Measurements from ENCODE around the gene RASGRF2. TPM values are rescaled to one million over a fixed set of nuclear protein-coding genes. Genes with fewer than 3 reads are reported as not detected.

The RASGRF2 gene
- total and polyA plus RNA-seq, 9 of the 15 experiments (the other 6 are each of a cell fraction or from before 2014, with no cell fraction given): 0.01 to 0.22 (median 0.08) TPM; not detected in 2

DNA sequence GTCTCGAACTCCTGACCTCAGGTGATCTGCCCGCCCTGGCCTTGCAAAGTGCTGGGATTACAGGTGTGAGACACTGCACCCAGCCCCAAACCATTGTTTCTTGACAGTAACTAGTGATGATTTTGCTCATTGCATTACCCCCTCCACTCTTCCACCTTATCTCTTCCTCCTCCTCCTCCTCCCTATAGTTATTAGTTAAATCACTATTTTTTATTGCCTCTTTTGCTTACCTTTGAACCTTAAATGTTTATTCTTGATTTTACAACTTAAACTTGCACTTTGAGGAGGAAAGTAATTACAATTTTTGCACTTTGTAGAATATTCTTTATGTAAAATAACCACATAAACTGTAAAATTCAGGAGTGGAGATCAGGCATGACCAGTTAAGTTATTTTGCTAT lies 35.7 kb downstream of the RASGRF2 start:
- FAIRE-seq: no peak
- no peaks in the 10 kb centered on the region for H3K9me1 ChIP-seq (ENCODE audit: control insufficient read depth, insufficient read depth, low read length)
- TF ChIP-seq KDM5B (IDR thresholded peaks at IDR 0.05; ENCODE audit: insufficient replicate concordance, low read depth, low read length) (no peak), TAF1 (IDR thresholded peaks at IDR 0.05; ENCODE audit: control insufficient read depth, extremely low read depth, insufficient read depth, low read length, severe bottlenecking) (no peak), MYNN (IDR thresholded peaks at IDR 0.05) (no peak), MYNN (CRISPR knock-in tag; IDR thresholded peaks at IDR 0.05) (no peak), POU5F1 (IDR thresholded peaks at IDR 0.05; ENCODE audit: borderline replicate concordance, low read depth, low read length, partially characterized antibody) (no peak), ZNF311 (CRISPR knock-in tag; IDR thresholded peaks at IDR 0.05) (no peak), HDAC6 (IDR thresholded peaks at IDR 0.05; ENCODE audit: low read depth, low read length) (no peak), CCNT2 (IDR thresholded peaks at IDR 0.05; ENCODE audit: borderline replicate concordance, extremely low read depth, insufficient read length, low read depth, low read length) (no peak), ZNF407 (IDR thresholded peaks at IDR 0.05; ENCODE audit: low read depth) (no peak), NR3C1 (CRISPR knock-in tag; IDR thresholded peaks at IDR 0.05) (no peak)
- TF ChIP-seq, protein P1, sequence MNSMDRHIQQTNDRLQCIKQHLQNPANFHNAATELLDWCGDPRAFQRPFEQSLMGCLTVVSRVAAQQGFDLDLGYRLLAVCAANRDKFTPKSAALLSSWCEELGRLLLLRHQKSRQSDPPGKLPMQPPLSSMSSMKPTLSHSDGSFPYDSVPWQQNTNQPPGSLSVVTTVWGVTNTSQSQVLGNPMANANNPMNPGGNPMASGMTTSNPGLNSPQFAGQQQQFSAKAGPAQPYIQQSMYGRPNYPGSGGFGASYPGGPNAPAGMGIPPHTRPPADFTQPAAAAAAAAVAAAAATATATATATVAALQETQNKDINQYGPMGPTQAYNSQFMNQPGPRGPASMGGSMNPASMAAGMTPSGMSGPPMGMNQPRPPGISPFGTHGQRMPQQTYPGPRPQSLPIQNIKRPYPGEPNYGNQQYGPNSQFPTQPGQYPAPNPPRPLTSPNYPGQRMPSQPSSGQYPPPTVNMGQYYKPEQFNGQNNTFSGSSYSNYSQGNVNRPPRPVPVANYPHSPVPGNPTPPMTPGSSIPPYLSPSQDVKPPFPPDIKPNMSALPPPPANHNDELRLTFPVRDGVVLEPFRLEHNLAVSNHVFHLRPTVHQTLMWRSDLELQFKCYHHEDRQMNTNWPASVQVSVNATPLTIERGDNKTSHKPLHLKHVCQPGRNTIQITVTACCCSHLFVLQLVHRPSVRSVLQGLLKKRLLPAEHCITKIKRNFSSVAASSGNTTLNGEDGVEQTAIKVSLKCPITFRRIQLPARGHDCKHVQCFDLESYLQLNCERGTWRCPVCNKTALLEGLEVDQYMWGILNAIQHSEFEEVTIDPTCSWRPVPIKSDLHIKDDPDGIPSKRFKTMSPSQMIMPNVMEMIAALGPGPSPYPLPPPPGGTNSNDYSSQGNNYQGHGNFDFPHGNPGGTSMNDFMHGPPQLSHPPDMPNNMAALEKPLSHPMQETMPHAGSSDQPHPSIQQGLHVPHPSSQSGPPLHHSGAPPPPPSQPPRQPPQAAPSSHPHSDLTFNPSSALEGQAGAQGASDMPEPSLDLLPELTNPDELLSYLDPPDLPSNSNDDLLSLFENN (IDR thresholded peaks at IDR 0.05; ENCODE audit: low read depth in 2 of 2, low read length in 2 of 2): no peak

More for the DNA sequence above, 35.7 kb downstream of the RASGRF2 start:
- H2AFZ ChIP-seq (ENCODE audit: low read depth, low read length): no peak overlapping the region
- ChIA-PET CTCF (ENCODE audit: low intra/inter-chr PET ratio) (interaction anchor here (0.6 kb wide), 1 partner anchor 1303 kb away, joined by 6 read pairs; no protein-coding TSS in a partner anchor), POLR2A (no interaction called here)
- no peaks in the 10 kb centered on the region for H3K79me2 ChIP-seq (ENCODE audit: control insufficient read depth, insufficient read depth, low read length)
- intact Hi-C loops (cut with micrococcal nuclease): no loop called here
- no TSS peak for BruUV-seq (replicated peaks)
- H3K4me1 ChIP-seq (replicated peaks in 1 of 2; ENCODE audit: control insufficient read depth in 2 of 2, insufficient read depth in 2 of 2, low read length in 2 of 2): no peaks in the 10 kb centered on the region
- no peak overlapping the region for H3K9ac ChIP-seq (ENCODE audit: insufficient read depth in 1 of 2, low read depth in 2 of 2, low read length in 2 of 2)
- ATAC-seq: no peak
- no peak overlapping the region for H3K27ac ChIP-seq (ENCODE audit: extremely low read depth, low read depth, low read length)
- no peaks in the 10 kb centered on the region for H3K9me3 ChIP-seq (replicated peaks; ENCODE audit: control insufficient read depth, insufficient read depth, low read depth, low read length)
- peaks cover 5 to 16% of the 10 kb centered on the region in 2 experiments; a peak in 3 of 5 replicates for H3K27me3 ChIP-seq (ENCODE audit: control insufficient read depth in 2 of 2, insufficient read depth in 2 of 2, low read length in 2 of 2)
- in situ Hi-C loops (cut with MboI): no loop called here
- H4K20me1 ChIP-seq (replicated peaks; ENCODE audit: control insufficient read depth, insufficient read depth, low read length): no peaks in the 10 kb centered on the region
- 0% methylated on average over 2 of the region's 2 CpGs for WGBS (ENCODE audit: insufficient coverage, low coverage, missing lambda C conversion rate)
- H3K4me2 ChIP-seq (ENCODE audit: insufficient read depth, low read length): no peak overlapping the region
- H3K4me3 ChIP-seq: no peak overlapping the region
- no peaks in the 10 kb centered on the region for H3K36me3 ChIP-seq (ENCODE audit: control insufficient read depth, insufficient read depth, low read length)
- DNase-seq (ENCODE audit: extremely low read depth in 1 of 4, low spot score in 3 of 4): no peak

Measured in K562 (cell line).